Measurements from ENCODE around the gene DSE.

GRCh38 chr6:116446399-116446798 is 75.7 kb downstream of the DSE start:
- TF ChIP-seq BCL3 (IDR thresholded peaks at IDR 0.05), result no peak
- no peak for TF ChIP-seq SMC3 (IDR thresholded peaks at IDR 0.05)
- TF ChIP-seq JUN (IDR thresholded peaks at IDR 0.05), result no peak
